C4-2B (cell line): ENCODE results near the gene CENPM.

ENCODE experiments used
- ZFX ChIP-seq: fragments of 450-650 bp; IDR thresholded peaks from 2 replicates; pipeline ENCODE4 v1.6.1; 2017
- TF ChIP-seq, protein P1 (sequence below): fragments of 450-650 bp; conservative IDR thresholded peaks from 2 replicates; pipeline ENCODE4 v1.5.1; 2017; ENCODE audit warnings: mild to moderate bottlenecking

DNA sequence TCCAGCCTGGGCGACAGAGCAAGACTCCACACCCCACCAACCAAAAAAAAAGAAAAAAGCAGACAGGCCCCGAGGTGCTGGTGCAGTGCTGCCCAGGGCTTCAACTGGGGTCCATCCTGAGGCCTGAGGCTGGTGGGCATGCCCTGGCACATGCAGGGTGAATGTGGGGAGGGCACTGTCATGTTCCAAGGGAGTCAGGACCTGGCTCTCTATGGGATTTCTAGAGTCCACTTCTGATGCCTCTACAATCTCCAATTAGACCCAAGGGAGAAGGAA lies 10.1 kb downstream of the CENPM start:
- TF ChIP-seq, protein P1, sequence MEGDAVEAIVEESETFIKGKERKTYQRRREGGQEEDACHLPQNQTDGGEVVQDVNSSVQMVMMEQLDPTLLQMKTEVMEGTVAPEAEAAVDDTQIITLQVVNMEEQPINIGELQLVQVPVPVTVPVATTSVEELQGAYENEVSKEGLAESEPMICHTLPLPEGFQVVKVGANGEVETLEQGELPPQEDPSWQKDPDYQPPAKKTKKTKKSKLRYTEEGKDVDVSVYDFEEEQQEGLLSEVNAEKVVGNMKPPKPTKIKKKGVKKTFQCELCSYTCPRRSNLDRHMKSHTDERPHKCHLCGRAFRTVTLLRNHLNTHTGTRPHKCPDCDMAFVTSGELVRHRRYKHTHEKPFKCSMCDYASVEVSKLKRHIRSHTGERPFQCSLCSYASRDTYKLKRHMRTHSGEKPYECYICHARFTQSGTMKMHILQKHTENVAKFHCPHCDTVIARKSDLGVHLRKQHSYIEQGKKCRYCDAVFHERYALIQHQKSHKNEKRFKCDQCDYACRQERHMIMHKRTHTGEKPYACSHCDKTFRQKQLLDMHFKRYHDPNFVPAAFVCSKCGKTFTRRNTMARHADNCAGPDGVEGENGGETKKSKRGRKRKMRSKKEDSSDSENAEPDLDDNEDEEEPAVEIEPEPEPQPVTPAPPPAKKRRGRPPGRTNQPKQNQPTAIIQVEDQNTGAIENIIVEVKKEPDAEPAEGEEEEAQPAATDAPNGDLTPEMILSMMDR: no peak
- TF ChIP-seq ZFX: no peak
